Nephron progenitor cell (in vitro differentiated cells): Measurements from ENCODE around the gene PRDM16.

Source experiments
- DNase-seq: peaks from one replicate; pipeline ENCODE4 v3.0.0; 2021
- H3K27ac Mint-ChIP-seq: 2 replicates; pipeline ENCODE4 v1.8.0; 2021; ENCODE audit warnings: mild to moderate bottlenecking, moderate library complexity, mixed read lengths
- H3K27me3 Mint-ChIP-seq: 2 replicates; pipeline ENCODE4 v1.8.0; 2021; ENCODE audit warnings: mild to moderate bottlenecking, low read depth, mixed read lengths; ENCODE audit not compliant: poor library complexity
- H3K36me3 Mint-ChIP-seq: 2 replicates; pipeline ENCODE4 v1.8.0; 2021; ENCODE audit warnings: low read depth, mixed read lengths
- H3K4me1 Mint-ChIP-seq: 2 replicates; pipeline ENCODE4 v1.8.0; 2021; ENCODE audit warnings: mixed read lengths
- H3K4me3 Mint-ChIP-seq: 2 replicates; pipeline ENCODE4 v1.8.0; 2021; ENCODE audit warnings: mild to moderate bottlenecking, moderate library complexity, mixed read lengths
- H3K9me3 Mint-ChIP-seq: 2 replicates; pipeline ENCODE4 v1.8.0; 2021; ENCODE audit warnings: mild to moderate bottlenecking, moderate library complexity, mixed read lengths
- TF ChIP-seq, protein P1 (sequence below): fragments of 200-600 bp; sonication (generic); IDR thresholded peaks from 2 replicates; pipeline ENCODE4 v1.5.0; 2021; ENCODE audit warnings: antibody characterized with exemption

Gene PRDM16

DNA sequence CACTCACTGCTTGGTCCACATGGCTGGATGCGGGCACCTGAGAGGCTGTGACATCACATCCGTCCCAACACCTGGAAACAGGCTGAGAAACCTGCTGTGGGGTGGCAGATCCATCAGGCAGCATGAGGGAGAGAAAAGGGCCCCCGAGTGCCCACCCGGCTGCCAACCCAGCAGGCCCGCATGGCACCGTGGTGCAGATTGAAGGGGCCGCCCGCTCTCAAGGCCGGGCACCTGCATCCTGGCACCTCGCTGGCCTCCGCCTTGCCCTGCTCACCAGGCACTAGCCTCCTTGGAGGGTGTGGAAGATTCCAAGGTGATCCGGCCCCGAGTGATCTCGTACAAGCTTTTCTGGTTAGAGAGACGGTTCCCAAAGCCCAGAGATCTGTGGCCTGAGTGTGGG lies 110.5 kb downstream of the PRDM16 start:
- TF ChIP-seq, protein P1, sequence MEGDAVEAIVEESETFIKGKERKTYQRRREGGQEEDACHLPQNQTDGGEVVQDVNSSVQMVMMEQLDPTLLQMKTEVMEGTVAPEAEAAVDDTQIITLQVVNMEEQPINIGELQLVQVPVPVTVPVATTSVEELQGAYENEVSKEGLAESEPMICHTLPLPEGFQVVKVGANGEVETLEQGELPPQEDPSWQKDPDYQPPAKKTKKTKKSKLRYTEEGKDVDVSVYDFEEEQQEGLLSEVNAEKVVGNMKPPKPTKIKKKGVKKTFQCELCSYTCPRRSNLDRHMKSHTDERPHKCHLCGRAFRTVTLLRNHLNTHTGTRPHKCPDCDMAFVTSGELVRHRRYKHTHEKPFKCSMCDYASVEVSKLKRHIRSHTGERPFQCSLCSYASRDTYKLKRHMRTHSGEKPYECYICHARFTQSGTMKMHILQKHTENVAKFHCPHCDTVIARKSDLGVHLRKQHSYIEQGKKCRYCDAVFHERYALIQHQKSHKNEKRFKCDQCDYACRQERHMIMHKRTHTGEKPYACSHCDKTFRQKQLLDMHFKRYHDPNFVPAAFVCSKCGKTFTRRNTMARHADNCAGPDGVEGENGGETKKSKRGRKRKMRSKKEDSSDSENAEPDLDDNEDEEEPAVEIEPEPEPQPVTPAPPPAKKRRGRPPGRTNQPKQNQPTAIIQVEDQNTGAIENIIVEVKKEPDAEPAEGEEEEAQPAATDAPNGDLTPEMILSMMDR = no peak
- Mint-ChIP-seq H3K27me3 (peaks cover 12% of the 10 kb centered on the region), H3K27ac (no peak overlapping the region), H3K9me3 (no peaks in the 10 kb centered on the region), H3K4me3 (no peak overlapping the region), H3K4me1 (peaks cover 11% of the 10 kb centered on the region), H3K36me3 (no peaks in the 10 kb centered on the region)
- no peak for DNase-seq

DNA sequence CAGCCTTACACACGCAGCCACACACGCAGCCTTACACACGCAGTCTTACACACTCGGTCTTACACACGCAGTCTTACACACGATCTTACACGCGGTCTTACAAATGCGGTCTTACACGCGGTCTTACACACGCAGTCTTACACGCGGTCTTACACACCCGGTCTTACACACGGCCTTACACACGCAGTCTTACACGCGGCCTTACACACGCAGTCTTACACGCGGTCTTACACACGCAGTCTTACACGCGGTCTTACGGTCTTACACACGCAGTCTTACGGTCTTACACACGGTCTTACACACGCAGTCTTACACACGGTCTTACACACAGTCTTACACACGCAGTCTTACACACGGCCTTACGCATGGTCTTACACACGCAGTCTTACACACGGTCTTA lies 111.9 kb downstream of the PRDM16 start:
- TF ChIP-seq, protein P1 = no peak
- Mint-ChIP-seq H3K27me3 (peaks cover 8% of the 10 kb centered on the region), H3K36me3 (no peaks in the 10 kb centered on the region), H3K4me1 (peaks cover 10% of the 10 kb centered on the region), H3K4me3 (no peak overlapping the region), H3K27ac (no peak overlapping the region), H3K9me3 (no peaks in the 10 kb centered on the region)
- DNase-seq = no peak

DNA sequence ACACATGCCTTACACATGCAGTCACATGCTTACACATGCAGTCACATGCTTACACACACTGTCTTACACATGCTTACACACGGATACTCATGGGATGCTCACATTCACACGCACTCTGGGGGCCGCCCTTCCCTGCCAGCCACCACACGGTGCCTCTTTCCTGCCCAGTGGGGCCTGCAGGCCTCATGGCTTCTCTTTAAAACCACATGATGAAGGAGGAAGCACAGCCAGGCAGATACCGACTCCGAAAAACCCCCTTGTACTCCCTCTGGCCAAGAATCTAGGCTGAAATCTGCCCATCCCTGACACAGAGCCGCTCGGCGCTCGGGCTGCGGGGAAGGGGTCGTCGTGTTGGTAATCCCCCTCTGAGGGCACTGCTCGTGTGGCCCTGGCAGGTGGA lies 113.0 kb downstream of the PRDM16 start:
- TF ChIP-seq, protein P1 = no peak
- peaks cover 20% of the 10 kb centered on the region for H3K4me1 Mint-ChIP-seq
- no peak overlapping the region for H3K27ac Mint-ChIP-seq
- no peak overlapping the region for H3K4me3 Mint-ChIP-seq
- peaks cover 8% of the 10 kb centered on the region for H3K27me3 Mint-ChIP-seq
- no peaks in the 10 kb centered on the region for H3K36me3 Mint-ChIP-seq
- DNase-seq = no peak
- H3K9me3 Mint-ChIP-seq = no peaks in the 10 kb centered on the region

DNA sequence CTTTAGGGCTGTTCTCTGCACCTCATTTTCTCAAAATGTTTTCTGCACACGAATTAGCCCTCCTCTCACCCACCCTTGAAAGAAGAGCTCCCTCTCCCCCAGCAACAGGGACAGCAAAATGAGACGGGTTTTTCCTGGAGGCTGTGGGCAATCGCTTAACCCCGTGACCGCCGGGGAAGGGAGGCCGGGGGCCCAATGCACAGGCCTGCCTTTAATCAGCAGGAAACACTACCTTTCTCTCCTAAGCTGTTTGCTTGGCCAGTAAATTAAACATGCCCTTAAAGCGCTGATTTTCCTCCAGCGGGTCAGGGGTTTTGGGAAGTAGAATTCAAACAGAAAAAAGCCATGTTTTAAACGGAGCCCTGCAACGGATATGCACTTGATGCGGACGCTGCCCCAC lies 114.4 kb downstream of the PRDM16 start:
- peak overlapping the region; percentile 56 for H3K4me3 Mint-ChIP-seq
- TF ChIP-seq, protein P1 = no peak

DNA sequence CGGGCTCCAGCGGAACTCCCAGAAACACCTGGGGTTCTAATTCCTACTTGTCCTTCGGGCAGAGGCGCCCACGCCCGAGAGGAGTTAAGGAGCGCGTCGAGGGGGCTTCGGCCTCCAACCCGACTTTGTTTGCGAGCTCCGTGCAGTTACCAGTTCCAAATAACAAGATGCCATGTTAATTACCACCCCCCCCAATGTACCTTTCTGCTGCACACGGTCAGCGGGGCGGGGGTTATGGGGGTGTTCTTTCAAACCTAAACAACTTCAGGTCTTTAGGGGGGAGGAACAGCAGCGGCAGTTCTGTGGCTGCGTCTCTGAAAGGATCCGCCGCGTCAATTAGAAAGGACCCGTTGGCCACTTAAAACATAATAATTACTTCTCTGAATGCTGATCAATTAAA lies 114.8 kb downstream of the PRDM16 start:
- Mint-ChIP-seq H3K9me3 (no peaks in the 10 kb centered on the region), H3K4me1 (peaks cover 33% of the 10 kb centered on the region), H3K27ac (peak overlapping the region; percentile 89), H3K36me3 (no peaks in the 10 kb centered on the region), H3K27me3 (peaks cover 15% of the 10 kb centered on the region), H3K4me3 (peak overlapping the region; percentile 56)
- TF ChIP-seq, protein P1 = no peak
- no peak for DNase-seq

More for the DNA sequence above, 114.4 kb downstream of the PRDM16 start:
- DNase-seq = no peak
- peaks cover 29% of the 10 kb centered on the region for H3K4me1 Mint-ChIP-seq
- no peaks in the 10 kb centered on the region for H3K36me3 Mint-ChIP-seq
- H3K9me3 Mint-ChIP-seq = no peaks in the 10 kb centered on the region
- peak overlapping the region; percentile 89 for H3K27ac Mint-ChIP-seq
- H3K27me3 Mint-ChIP-seq = peaks cover 13% of the 10 kb centered on the region

DNA sequence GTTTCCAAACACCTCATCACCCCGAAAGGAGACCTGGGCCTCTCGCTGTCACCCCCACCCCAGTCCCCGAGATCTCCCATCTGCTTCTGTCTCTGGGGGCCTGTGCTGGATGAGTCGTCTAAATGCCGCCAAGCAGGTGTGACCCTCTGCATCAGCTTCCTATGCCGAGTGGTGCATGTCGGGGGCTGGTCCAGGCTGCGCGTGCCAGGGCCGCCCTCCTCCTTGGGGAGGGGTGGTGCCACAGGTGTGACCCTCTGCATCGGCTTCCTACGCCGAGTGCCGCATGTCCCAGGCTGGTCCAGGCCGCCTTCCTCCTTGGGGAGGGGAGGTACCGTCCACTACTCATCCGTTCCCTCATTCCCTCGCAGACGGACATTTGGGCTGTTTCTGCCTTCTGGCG lies 115.7 kb downstream of the PRDM16 start:
- Mint-ChIP-seq H3K36me3 (no peaks in the 10 kb centered on the region), H3K9me3 (no peaks in the 10 kb centered on the region), H3K27me3 (peaks cover 16% of the 10 kb centered on the region), H3K4me1 (peaks cover 42% of the 10 kb centered on the region), H3K27ac (no peak overlapping the region), H3K4me3 (peak overlapping the region; percentile 57)
- TF ChIP-seq, protein P1 = no peak
- DNase-seq = no peak
